DOHH2 (cell line): ENCODE data around the gene SPAG16.

Experiments used
- H3F3A ChIP-seq: fragments of 200-600 bp; sonication (generic), shearing (Covaris generic); 2 replicates; pipeline ENCODE4 v1.6.0; 2016; ENCODE audit warnings: antibody characterized with exemption, mild to moderate bottlenecking; ENCODE audit not compliant: control insufficient read depth, insufficient read depth
- H3K27ac ChIP-seq: fragments of 200-600 bp; sonication (generic); 2 replicates; pipeline ENCODE4 v1.5.1; 2014; ENCODE audit warnings: low read depth, mild to moderate bottlenecking, low read length, moderate library complexity
- H3K27me3 ChIP-seq: fragments of 200-600 bp; sonication (generic); 2 replicates; pipeline ENCODE4 v1.6.1; 2014; ENCODE audit warnings: mild to moderate bottlenecking, low read length, mixed read lengths; ENCODE audit not compliant: control insufficient read depth
- H3K36me3 ChIP-seq: fragments of 200-600 bp; sonication (generic); 2 replicates; pipeline ENCODE4 v1.6.1; 2014; ENCODE audit warnings: mild to moderate bottlenecking, low read length, moderate library complexity, mixed read lengths; ENCODE audit not compliant: control insufficient read depth
- H3K4me1 ChIP-seq: fragments of 200-600 bp; sonication (generic); 2 replicates; pipeline ENCODE4 v1.6.1; 2014; ENCODE audit warnings: mild to moderate bottlenecking, low read length, mixed read lengths; ENCODE audit not compliant: control insufficient read depth
- H3K4me2 ChIP-seq: fragments of 200-600 bp; sonication (generic); 2 replicates; pipeline ENCODE4 v1.6.0; 2014; ENCODE audit warnings: mild to moderate bottlenecking, low read length, moderate library complexity
- H3K4me3 ChIP-seq: fragments of 200-600 bp; sonication (generic); 2 replicates; pipeline ENCODE4 v1.5.1; 2014; ENCODE audit warnings: mild to moderate bottlenecking, low read length, mixed read lengths
- H3K79me2 ChIP-seq: fragments of 200-600 bp; sonication (generic); 2 replicates; pipeline ENCODE4 v1.6.1; 2014; ENCODE audit warnings: mild to moderate bottlenecking, low read length, mixed read lengths; ENCODE audit not compliant: control insufficient read depth
- H3K9me2 ChIP-seq: fragments of 200-600 bp; sonication (generic); replicated peaks from 2 replicates; pipeline ENCODE4 v1.6.1; 2014; ENCODE audit warnings: mild to moderate bottlenecking, low read length, mixed read lengths; ENCODE audit not compliant: control insufficient read depth
- H3K9me3 ChIP-seq: fragments of 200-600 bp; sonication (generic); 2 replicates; pipeline ENCODE4 v1.6.1; 2014; ENCODE audit warnings: antibody characterized with exemption, low read length, mixed read lengths; ENCODE audit not compliant: control insufficient read depth, insufficient read depth
- H4K20me1 ChIP-seq: fragments of 200-600 bp; sonication (generic); 2 replicates; pipeline ENCODE4 v1.6.0; 2014; ENCODE audit warnings: low read depth, mild to moderate bottlenecking, antibody characterized with exemption, low read length, moderate library complexity; ENCODE audit not compliant: control insufficient read depth, insufficient read depth
- CTCF ChIP-seq: fragments of 200-600 bp; sonication (generic); IDR thresholded peaks from one replicate; pipeline ENCODE4 v1.5.1; 2014; ENCODE audit warnings: antibody characterized with exemption, mild to moderate bottlenecking, low read depth, low read length; ENCODE audit not compliant: poor library complexity, severe bottlenecking
- EZH2phosphoT487 ChIP-seq: fragments of 200-600 bp; sonication (generic); IDR thresholded peaks from 2 replicates; pipeline ENCODE4 v1.6.1; 2017; ENCODE audit warnings: borderline replicate concordance, mild to moderate bottlenecking, antibody characterized with exemption, low read length, moderate library complexity, mixed read lengths

SPAG16 gene

GRCh38 chr2:214126135-214126534, 841.9 kb downstream of the SPAG16 start:
- Histone ChIP-seq H3K79me2 (no peaks in the 10 kb centered on the region), H3K9me2 (no peaks in the 10 kb centered on the region), H3K36me3 (no peaks in the 10 kb centered on the region), H3K27me3 (no peaks in the 10 kb centered on the region), H3K4me2 (no peak overlapping the region), H3K4me1 (no peaks in the 10 kb centered on the region), H3K9me3 (no peaks in the 10 kb centered on the region), H3K4me3 (no peak overlapping the region), H4K20me1 (no peaks in the 10 kb centered on the region), H3K27ac (no peak overlapping the region), H3F3A (no peaks in the 10 kb centered on the region)
- TF ChIP-seq CTCF (no peak), EZH2phosphoT487 (no peak)

GRCh38 chr2:214127170-214127569, 842.9 kb downstream of the SPAG16 start:
- Histone ChIP-seq H3F3A (no peaks in the 10 kb centered on the region), H3K36me3 (no peaks in the 10 kb centered on the region), H3K9me3 (no peaks in the 10 kb centered on the region), H3K9me2 (no peaks in the 10 kb centered on the region), H3K4me1 (no peaks in the 10 kb centered on the region), H3K4me2 (no peak overlapping the region), H3K79me2 (no peaks in the 10 kb centered on the region), H3K27me3 (no peaks in the 10 kb centered on the region), H3K4me3 (no peak overlapping the region), H4K20me1 (no peaks in the 10 kb centered on the region), H3K27ac (no peak overlapping the region)
- TF ChIP-seq CTCF, result no peak

GRCh38 chr2:214127571-214127970, 843.3 kb downstream of the SPAG16 start:
- no peak for TF ChIP-seq EZH2phosphoT487
- no peak for TF ChIP-seq CTCF
- no peaks in the 10 kb centered on the region for H3K4me1 ChIP-seq
- H3F3A ChIP-seq, result no peaks in the 10 kb centered on the region
- no peak overlapping the region for H3K27ac ChIP-seq
- no peak overlapping the region for H3K4me2 ChIP-seq
- no peaks in the 10 kb centered on the region for H4K20me1 ChIP-seq
- no peaks in the 10 kb centered on the region for H3K36me3 ChIP-seq
- H3K9me3 ChIP-seq, result no peaks in the 10 kb centered on the region
- no peak overlapping the region for H3K4me3 ChIP-seq
- no peaks in the 10 kb centered on the region for H3K9me2 ChIP-seq
- no peaks in the 10 kb centered on the region for H3K27me3 ChIP-seq
- no peaks in the 10 kb centered on the region for H3K79me2 ChIP-seq

- Histone ChIP-seq H3K4me3 (no peak overlapping the region), H3F3A (no peaks in the 10 kb centered on the region), H3K79me2 (no peaks in the 10 kb centered on the region), H3K9me3 (no peaks in the 10 kb centered on the region), H3K4me1 (no peaks in the 10 kb centered on the region), H3K4me2 (no peak overlapping the region), H3K9me2 (no peaks in the 10 kb centered on the region), H3K27me3 (no peaks in the 10 kb centered on the region), H3K36me3 (no peaks in the 10 kb centered on the region), H3K27ac (no peak overlapping the region), H4K20me1 (no peaks in the 10 kb centered on the region)
- TF ChIP-seq CTCF, result no peak
- no peak for TF ChIP-seq EZH2phosphoT487
Observed at GRCh38 chr2:214128040-214128439, 843.8 kb downstream of the SPAG16 start.
